ENCODE data around the gene CLCN5.

DNA sequence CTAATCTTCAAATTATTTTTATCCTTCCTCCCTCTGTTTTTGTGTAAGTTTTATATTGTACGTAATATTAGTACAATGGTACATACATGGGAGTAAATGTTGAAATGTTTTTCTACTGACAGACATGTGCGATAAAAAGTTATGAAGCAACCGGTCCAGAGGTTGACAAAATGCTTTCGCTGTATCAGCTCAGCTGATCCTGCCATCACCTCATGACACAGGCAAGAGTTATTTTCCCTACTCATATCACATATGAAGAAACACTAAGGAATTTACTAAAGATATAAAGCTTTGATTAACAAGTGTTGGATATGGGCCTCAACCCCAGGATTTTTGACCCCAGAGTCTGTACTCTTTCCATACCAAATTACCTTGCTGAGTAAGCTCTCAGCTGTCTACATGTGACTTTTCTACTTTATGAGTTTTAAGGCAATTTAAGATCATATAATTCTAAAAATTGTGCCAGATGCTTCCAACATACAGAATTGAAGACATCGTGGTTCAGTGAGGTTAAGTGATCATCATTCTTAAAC is 50.0 kb downstream of the CLCN5 start:
- TF ChIP-seq, protein P1, sequence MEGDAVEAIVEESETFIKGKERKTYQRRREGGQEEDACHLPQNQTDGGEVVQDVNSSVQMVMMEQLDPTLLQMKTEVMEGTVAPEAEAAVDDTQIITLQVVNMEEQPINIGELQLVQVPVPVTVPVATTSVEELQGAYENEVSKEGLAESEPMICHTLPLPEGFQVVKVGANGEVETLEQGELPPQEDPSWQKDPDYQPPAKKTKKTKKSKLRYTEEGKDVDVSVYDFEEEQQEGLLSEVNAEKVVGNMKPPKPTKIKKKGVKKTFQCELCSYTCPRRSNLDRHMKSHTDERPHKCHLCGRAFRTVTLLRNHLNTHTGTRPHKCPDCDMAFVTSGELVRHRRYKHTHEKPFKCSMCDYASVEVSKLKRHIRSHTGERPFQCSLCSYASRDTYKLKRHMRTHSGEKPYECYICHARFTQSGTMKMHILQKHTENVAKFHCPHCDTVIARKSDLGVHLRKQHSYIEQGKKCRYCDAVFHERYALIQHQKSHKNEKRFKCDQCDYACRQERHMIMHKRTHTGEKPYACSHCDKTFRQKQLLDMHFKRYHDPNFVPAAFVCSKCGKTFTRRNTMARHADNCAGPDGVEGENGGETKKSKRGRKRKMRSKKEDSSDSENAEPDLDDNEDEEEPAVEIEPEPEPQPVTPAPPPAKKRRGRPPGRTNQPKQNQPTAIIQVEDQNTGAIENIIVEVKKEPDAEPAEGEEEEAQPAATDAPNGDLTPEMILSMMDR (IDR thresholded peaks at IDR 0.05; ENCODE audit: low read depth, low read length) = no peak
- no peak for TF ChIP-seq POLR2A (IDR thresholded peaks at IDR 0.05; ENCODE audit: extremely low read depth, insufficient read length)

All from NB4 (cell line).